NCI-H345 treated with DMSO at 0.1 percent for 48 hours (cell line): Measurements from ENCODE around the gene FOXA3.
"Not testable (repeated sequence)": the region's sequence is repeated elsewhere in the genome, so short reads cannot be mapped to it uniquely, and the experiment has no call there.

ENCODE experiments used
- DNase-seq: peaks from one replicate; lab custom pipeline; 2025; ENCODE audit not compliant: unreplicated experiment; lab: John Stamatoyannopoulos, UW

The FOXA3 gene

GRCh38 chr19:45827459-45828093 lies 36.5 kb upstream of the FOXA3 start:
- no peak for DNase-seq

GRCh38 chr19:45828523-45828922 lies 35.6 kb upstream of the FOXA3 start:
- no peak for DNase-seq

GRCh38 chr19:45828945-45829344 lies 35.2 kb upstream of the FOXA3 start:
- DNase-seq = no peak

GRCh38 chr19:45834970-45835369 lies 29.2 kb upstream of the FOXA3 start:
- no peak for DNase-seq

- no peak for DNase-seq
These were observed 21.9 kb upstream of the FOXA3 start for GRCh38 chr19:45842198-45842597.

- DNase-seq = no peak
These were observed 16.5 kb upstream of the FOXA3 start for GRCh38 chr19:45847663-45848062.

- DNase-seq = no peak
These were observed 15.2 kb upstream of the FOXA3 start for GRCh38 chr19:45848922-45849321.

GRCh38 chr19:45852145-45852750 lies 11.9 kb upstream of the FOXA3 start:
- DNase-seq = no peak

- no peak for DNase-seq
These were observed 11.1 kb upstream of the FOXA3 start for GRCh38 chr19:45852983-45853382.

GRCh38 chr19:45854167-45854778 lies 9.9 kb upstream of the FOXA3 start:
- no peak for DNase-seq

- DNase-seq = no peak
These were observed 3.5 kb upstream of the FOXA3 start for GRCh38 chr19:45860359-45861259.

GRCh38 chr19:45862271-45862563 lies 1.9 kb upstream of the FOXA3 start:
- DNase-seq = no peak

GRCh38 chr19:45862564-45863334 lies 1.4 kb upstream of the FOXA3 start, which contains the start of gene SYMPK:
Gene SYMPK, minus strand, starts transcription at chr19:45863147. Its CDS starts 8,652 bp downstream, at chr19:45854495.
- peak; percentile 91 for DNase-seq

GRCh38 chr19:45863335-45863839 lies 739 bp upstream of the FOXA3 start:
- DNase-seq = no peak

- DNase-seq = no peak
These were observed 530 bp downstream of the FOXA3 start for GRCh38 chr19:45864629-45865082.

GRCh38 chr19:45865269-45865948 lies 1.3 kb downstream of the FOXA3 start:
- no peak for DNase-seq

GRCh38 chr19:45866400-45867176 lies 2.5 kb downstream of the FOXA3 start:
- no peak for DNase-seq

GRCh38 chr19:45867241-45867640 lies 3.1 kb downstream of the FOXA3 start:
- not testable (repeated sequence) for DNase-seq

GRCh38 chr19:45870798-45871197 lies 6.7 kb downstream of the FOXA3 start:
- no peak for DNase-seq
